Subcutaneous abdominal adipose tissue (tissue), 5 donors: ENCODE measurements around the gene RTP4.
A peak's percentile ranks its signal among the peaks of the same experiment; 100 is the strongest.

Experiments
- H3K27ac ChIP-seq: one replicate; pipeline ENCODE4 v1.7.0; 2013; ENCODE audit warnings: low read depth, mild to moderate bottlenecking, inconsistent platforms, low read length, moderate library complexity
- H3K27me3 ChIP-seq, 5 donors: one replicate each; pipeline ENCODE4 v1.7.0; 2013; ENCODE audit warnings: low read length in 5 of 5, inconsistent platforms in 1 of 5; ENCODE audit not compliant: control insufficient read depth in 5 of 5, insufficient read depth in 4 of 5
- H3K36me3 ChIP-seq, 5 donors: one replicate each; pipeline ENCODE4 v1.7.0; 2013; ENCODE audit warnings: low read length in 5 of 5; ENCODE audit not compliant: control insufficient read depth in 5 of 5, insufficient read depth in 5 of 5
- H3K4me1 ChIP-seq, 5 donors: one replicate each; pipeline ENCODE4 v1.7.0; 2013; ENCODE audit warnings: low read length in 5 of 5, mild to moderate bottlenecking in 3 of 5, moderate library complexity in 1 of 5; ENCODE audit not compliant: control insufficient read depth in 5 of 5, insufficient read depth in 5 of 5
- H3K4me3 ChIP-seq, 5 donors: one replicate each; pipeline ENCODE4 v1.7.0; 2013; ENCODE audit warnings: low read length in 5 of 5, low read depth in 1 of 5
- H3K9ac ChIP-seq, 5 donors: one replicate each; pipeline ENCODE4 v1.7.0; 2013; ENCODE audit warnings: low read length in 5 of 5, mild to moderate bottlenecking in 4 of 5, moderate library complexity in 3 of 5
- H3K9me3 ChIP-seq, 5 donors: one replicate each; pipeline ENCODE4 v1.7.0; 2013; ENCODE audit warnings: low read length in 5 of 5; ENCODE audit not compliant: control insufficient read depth in 5 of 5
- donor health status: healthy.
- donor health status: healthy.
- donor health status: healthy.
- donor health status: healthy.
- donor health status: healthy.

The RTP4 gene, protein sequence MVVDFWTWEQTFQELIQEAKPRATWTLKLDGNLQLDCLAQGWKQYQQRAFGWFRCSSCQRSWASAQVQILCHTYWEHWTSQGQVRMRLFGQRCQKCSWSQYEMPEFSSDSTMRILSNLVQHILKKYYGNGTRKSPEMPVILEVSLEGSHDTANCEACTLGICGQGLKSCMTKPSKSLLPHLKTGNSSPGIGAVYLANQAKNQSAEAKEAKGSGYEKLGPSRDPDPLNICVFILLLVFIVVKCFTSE

DNA sequence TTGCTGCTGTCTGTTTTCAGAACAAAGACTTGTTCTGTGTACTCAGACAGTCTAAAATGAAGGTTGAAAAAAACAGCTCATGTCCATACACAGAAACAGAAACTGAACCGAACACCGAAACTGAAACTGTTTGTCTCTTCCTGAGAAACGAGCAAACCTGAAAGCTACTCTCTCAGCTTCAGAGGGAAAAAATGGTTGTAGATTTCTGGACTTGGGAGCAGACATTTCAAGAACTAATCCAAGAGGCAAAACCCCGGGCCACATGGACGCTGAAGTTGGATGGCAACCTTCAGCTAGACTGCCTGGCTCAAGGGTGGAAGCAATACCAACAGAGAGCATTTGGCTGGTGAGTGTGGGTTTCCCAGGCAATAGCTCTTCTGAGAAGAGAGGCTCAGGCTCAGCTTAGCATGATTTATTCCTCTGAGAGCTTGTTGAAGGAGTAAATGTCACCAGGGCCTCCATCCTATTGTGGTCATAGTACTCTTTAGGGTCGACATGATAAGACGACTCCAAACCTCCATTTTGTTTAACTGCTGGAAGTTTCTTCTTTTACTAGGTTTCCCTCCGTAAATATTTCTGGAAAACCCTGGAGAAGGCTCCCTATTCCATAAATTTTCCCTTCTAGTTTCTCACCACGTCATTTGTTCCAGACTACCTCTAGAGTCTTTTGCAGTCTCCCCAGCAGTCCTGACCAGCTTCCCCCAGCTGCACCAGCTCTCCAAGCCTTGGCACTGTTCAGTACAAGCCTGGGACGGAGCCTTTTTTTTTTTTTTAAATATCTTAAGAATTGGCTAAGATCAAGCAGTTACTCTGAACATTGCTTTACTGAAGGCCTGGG is at the start of gene RTP4:
Gene RTP4 (plus strand): TSS at position 135 of the 838 bp plus-strand sequence. CDS start 57 bp downstream, at position 192.
- Histone ChIP-seq H3K9me3 (no peaks in the 10 kb centered on the region), H3K4me3 (peak within 1 kb of the TSS; percentile 78 to 93 (median 83)), H3K9ac (peak within 1 kb of the TSS; percentile 66 to 100 (median 90)), H3K27ac (peak within 1 kb of the TSS; percentile 87), H3K4me1 (peaks cover 0 to 23% (median 16%) of the 10 kb centered on the region in 5 donors), H3K36me3 (peaks cover 0 to 15% (median 4%) of the 10 kb centered on the region in 5 donors), H3K27me3 (no peaks in the 10 kb centered on the region)

DNA sequence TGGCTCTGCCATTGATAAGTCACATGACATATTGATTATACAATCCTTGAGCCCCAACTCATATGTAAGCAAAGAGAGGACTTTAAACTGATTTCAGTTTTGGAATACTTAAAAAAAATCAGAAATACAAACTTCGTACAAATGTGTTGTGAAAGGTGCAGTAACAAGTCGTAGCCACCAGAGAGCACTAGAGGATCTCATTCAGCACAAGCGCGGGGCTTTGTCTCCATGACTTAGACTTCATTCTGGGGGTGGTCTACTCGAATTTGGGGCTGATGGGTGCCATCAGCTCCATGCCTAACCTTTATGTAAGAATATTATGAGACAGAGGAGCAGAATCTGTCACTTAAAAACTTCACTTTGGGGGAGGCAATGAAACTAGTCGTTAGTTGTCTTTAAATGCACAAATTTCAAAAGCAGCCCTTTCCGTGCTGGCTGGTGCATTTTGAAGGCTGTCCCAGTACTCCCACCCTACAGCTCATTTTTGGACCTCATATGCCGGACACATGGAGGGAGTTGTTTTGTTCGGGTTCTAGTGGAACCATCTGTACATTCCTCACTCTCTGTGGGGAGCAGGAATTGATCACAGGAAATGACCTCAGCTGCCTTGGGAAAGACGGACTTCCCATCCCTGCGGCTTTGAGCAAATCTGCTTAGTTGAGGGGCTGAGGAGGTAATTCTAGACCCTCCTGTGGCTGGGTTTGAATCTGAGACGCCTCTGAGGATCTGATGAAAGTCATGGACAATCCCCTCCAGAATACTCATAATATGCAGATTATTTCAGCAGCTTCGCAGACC is 49.2 kb upstream of the RTP4 start:
- no peak overlapping the region for H3K9ac ChIP-seq
- peak overlapping the region; percentile 29 to 61 (median 56) for H3K4me3 ChIP-seq
- H3K9me3 ChIP-seq = no peaks in the 10 kb centered on the region
- peaks cover 3 to 27% (median 7%) of the 10 kb centered on the region in 5 donors for H3K27me3 ChIP-seq
- no peaks in the 10 kb centered on the region for H3K36me3 ChIP-seq
- peaks cover 0 to 11% (median 9%) of the 10 kb centered on the region in 5 donors for H3K4me1 ChIP-seq
- H3K27ac ChIP-seq = no peak overlapping the region

DNA sequence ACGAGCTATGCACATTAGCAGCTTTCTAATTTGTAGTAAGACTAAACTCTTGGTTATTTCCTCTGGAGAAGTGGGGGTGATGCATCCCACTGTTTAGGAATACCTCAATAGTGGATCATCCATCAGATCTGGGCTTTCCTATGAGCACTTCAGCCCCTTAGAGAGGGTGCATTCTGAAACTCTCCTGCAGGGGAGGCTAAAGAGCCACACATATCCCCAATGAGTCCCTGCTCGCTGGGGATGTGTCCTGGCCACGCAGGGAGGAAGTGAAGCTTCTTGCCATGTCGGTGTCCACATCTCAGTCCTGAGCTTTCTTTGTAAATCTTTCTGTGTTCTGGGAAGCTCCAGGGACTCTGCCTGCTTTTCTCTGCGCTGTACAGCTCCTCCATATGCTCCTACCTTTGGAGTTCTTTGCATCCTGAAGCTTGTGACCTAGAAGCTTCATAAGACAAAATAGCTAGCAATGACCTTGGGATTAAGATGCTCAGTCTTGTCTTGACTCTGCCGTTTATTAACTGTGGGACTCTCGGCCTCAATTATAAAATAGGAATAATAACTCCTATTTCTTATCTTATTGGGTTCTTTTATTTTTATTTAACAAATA is 48.4 kb upstream of the RTP4 start:
- no peak overlapping the region for H3K9ac ChIP-seq
- peaks cover 0 to 20% (median 4%) of the 10 kb centered on the region in 5 donors for H3K27me3 ChIP-seq
- H3K9me3 ChIP-seq = no peaks in the 10 kb centered on the region
- peak overlapping the region in 1 of 5 donors; percentile 56 for H3K4me3 ChIP-seq
- H3K36me3 ChIP-seq = no peaks in the 10 kb centered on the region
- H3K27ac ChIP-seq = no peak overlapping the region
- peaks cover 0 to 11% (median 9%) of the 10 kb centered on the region in 5 donors for H3K4me1 ChIP-seq

DNA sequence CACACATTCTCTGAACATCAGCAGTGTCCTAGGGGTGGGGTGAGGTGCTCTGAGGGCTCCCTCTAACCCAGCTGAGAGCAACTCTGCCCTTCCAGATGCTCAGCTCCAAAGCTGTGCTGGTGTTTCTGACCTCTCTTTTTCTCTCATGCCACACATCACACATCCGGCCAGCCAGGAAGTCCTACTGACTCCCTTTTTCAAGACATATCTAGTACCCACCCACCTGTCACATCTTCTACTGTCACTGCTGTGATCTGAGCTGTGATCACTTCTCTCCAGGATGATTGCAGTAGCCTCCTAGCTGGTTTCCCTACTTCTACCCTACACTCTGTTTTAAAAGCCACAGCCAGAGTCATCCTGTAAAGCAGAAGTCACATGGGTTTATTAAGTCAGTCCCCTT is 46.4 kb upstream of the RTP4 start:
- Histone ChIP-seq H3K27ac (no peak overlapping the region), H3K36me3 (no peaks in the 10 kb centered on the region), H3K9me3 (no peaks in the 10 kb centered on the region), H3K4me1 (peaks cover 0 to 11% (median 9%) of the 10 kb centered on the region in 5 donors), H3K4me3 (no peak overlapping the region), H3K27me3 (peaks cover 3 to 24% (median 4%) of the 10 kb centered on the region in 5 donors), H3K9ac (no peak overlapping the region)

DNA sequence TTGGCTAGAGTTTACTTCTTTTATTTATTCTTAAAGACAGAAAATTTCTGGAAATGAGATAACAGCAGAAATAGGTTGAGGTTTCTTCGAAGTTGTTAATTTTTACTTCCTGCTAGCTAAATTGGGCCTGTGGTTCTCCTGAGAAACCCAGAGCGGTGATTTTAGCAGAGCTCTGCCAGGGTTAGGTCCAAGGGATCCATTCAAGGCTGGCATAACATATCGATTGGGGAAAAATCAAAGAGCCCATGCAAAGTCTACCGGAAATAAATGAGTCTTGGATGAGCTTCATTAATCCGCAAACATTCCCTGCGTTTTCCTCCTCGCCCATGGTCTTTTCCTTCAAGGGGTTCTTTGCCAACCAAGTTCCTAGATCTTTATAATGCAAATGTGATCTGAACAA is 45.9 kb upstream of the RTP4 start:
- Histone ChIP-seq H3K36me3 (no peaks in the 10 kb centered on the region), H3K4me1 (peaks cover 0 to 11% (median 9%) of the 10 kb centered on the region in 5 donors), H3K4me3 (no peak overlapping the region), H3K9ac (no peak overlapping the region), H3K27ac (no peak overlapping the region), H3K9me3 (no peaks in the 10 kb centered on the region), H3K27me3 (peaks cover 3 to 23% (median 4%) of the 10 kb centered on the region in 5 donors)

DNA sequence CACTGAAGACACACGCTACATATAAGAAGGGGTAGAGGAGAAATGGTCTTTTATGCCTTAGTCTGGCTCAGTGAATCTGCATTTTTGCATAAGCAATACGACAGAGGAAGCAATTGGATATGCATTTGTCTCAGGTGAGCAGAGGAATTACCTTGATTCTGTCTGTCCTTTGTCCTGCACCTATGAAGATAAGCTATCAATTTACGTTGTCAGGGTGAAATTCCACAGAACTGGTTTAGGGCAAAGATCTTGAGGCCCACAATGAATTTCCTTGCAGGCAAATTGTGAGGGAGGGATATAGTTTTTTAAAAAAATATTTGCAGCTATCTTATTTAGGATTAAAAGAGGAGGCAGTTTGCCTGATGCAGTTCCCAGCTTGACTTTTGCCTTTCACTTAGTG is 45.1 kb upstream of the RTP4 start:
- Histone ChIP-seq H3K9ac (no peak overlapping the region), H3K27ac (no peak overlapping the region), H3K36me3 (no peaks in the 10 kb centered on the region), H3K4me3 (no peak overlapping the region), H3K4me1 (peaks cover 0 to 11% (median 9%) of the 10 kb centered on the region in 5 donors), H3K9me3 (no peaks in the 10 kb centered on the region), H3K27me3 (peaks cover 0 to 17% (median 3%) of the 10 kb centered on the region in 5 donors)

DNA sequence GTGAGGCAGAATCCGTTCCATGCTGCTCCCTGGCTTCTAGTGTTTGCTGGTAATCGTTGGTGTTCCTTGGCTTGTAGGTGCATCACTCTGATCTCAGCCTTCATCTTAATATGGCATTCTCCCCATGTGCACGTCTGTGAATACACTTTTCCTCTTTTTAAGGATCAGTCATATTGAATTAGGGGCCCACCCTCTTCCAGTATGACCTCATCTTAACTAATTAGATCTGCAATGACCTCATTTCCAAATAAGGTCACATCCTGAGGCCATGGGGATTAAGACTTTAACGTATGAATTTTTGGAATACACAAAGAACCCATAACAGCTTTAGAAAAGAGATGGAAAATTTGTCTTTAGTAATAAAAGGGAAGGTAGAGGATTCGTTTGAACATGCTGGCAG is 42.6 kb upstream of the RTP4 start:
- H3K27ac ChIP-seq = no peak overlapping the region
- H3K9me3 ChIP-seq = no peaks in the 10 kb centered on the region
- no peaks in the 10 kb centered on the region for H3K36me3 ChIP-seq
- no peak overlapping the region for H3K9ac ChIP-seq
- peaks cover 0 to 11% (median 3%) of the 10 kb centered on the region in 5 donors for H3K27me3 ChIP-seq
- no peak overlapping the region for H3K4me3 ChIP-seq
- no peaks in the 10 kb centered on the region for H3K4me1 ChIP-seq

DNA sequence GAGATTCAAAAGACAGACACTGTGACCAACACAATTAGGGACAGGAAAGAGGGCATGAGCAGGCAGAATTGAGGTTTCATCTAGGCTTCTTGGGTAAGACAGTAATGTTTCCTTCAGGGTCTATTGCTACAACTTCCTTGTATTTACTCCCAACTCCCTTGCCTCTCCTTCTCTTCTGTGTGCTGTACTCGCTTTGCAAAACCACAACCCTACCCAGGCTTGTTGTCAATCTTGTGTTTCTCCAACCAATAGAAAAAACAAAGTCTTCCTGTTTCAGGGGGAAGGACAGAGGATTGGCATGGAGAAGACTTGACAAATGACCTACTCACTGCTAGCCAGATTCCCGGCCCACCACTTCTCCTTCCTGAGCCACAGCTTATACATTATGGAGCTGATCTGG is 40.3 kb upstream of the RTP4 start:
- Histone ChIP-seq H3K4me1 (no peaks in the 10 kb centered on the region), H3K9me3 (no peaks in the 10 kb centered on the region), H3K9ac (no peak overlapping the region), H3K4me3 (no peak overlapping the region), H3K27me3 (peaks cover 0 to 8% (median 3%) of the 10 kb centered on the region in 5 donors), H3K27ac (no peak overlapping the region), H3K36me3 (no peaks in the 10 kb centered on the region)

DNA sequence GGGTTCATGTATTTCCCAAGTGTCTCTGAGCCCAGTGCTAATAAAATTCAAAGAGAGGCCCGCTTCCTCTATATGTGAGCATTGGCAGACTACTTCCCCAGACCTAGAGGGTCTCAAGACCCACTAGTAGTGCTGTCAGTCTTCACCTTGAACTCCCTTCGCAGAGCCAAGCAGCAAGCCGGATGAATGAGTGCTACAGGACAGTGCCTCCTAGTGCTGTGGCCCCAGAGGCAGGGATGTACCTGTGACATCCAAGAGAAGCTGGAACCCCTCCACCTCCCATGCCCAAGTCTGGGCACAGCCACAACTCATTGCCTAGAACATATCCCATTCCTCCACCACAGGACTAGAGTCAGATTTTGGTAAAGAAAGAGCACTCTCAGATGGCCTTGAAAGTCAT is 39.5 kb upstream of the RTP4 start:
- H3K4me1 ChIP-seq = no peaks in the 10 kb centered on the region
- peaks cover 0 to 4% (median 3%) of the 10 kb centered on the region in 5 donors for H3K27me3 ChIP-seq
- H3K9ac ChIP-seq = no peak overlapping the region
- H3K9me3 ChIP-seq = no peaks in the 10 kb centered on the region
- H3K4me3 ChIP-seq = no peak overlapping the region
- no peak overlapping the region for H3K27ac ChIP-seq
- H3K36me3 ChIP-seq = no peaks in the 10 kb centered on the region
